SK-N-SH treated with all-trans-retinoic acid at 6 μM for 48 hours (cell line): Measurements from ENCODE around the gene PTPRN2.
"Not testable (repeated sequence)": the region's sequence is repeated elsewhere in the genome, so short reads cannot be mapped to it uniquely, and the experiment has no call there.

Experiments
- ATAC-seq: fragments of 200-7000 bp; cut with Tn5 transposase; 3 replicates; pipeline ENCODE4 v1.9.1; 2020; ENCODE audit warnings: mild to moderate bottlenecking, moderate library complexity
- ARNTL ChIP-seq: fragments of 450-650 bp; formaldehyde crosslinking; IDR thresholded peaks from 2 replicates; pipeline ENCODE4 v1.5.0; 2020; ENCODE audit warnings: low read depth, mild to moderate bottlenecking, moderate library complexity, borderline replicate concordance
- CSDC2 ChIP-seq: fragments of 250-450 bp; sonication (Bioruptor Pico); IDR thresholded peaks from 2 replicates; pipeline ENCODE4 v1.5.0; 2020; ENCODE audit warnings: mild to moderate bottlenecking, moderate library complexity
- CSRNP3 ChIP-seq: fragments of 250-450 bp; sonication (Bioruptor Pico); IDR thresholded peaks from 2 replicates; pipeline ENCODE4 v1.5.1; 2021; ENCODE audit warnings: mild to moderate bottlenecking, moderate library complexity
- ESRRG ChIP-seq: fragments of 250-450 bp; sonication (Bioruptor Pico); IDR thresholded peaks from 2 replicates; pipeline ENCODE4 v1.6.1; 2021; ENCODE audit warnings: mild to moderate bottlenecking
- GLIS3 ChIP-seq: fragments of 250-450 bp; sonication (Bioruptor Pico); IDR thresholded peaks from 2 replicates; pipeline ENCODE4 v1.5.0; 2020; ENCODE audit warnings: mild to moderate bottlenecking, moderate library complexity
- ISL1 ChIP-seq: fragments of 250-450 bp; sonication (Bioruptor Pico); IDR thresholded peaks from 2 replicates; pipeline ENCODE4 v2.1.2; 2022; ENCODE audit warnings: mild to moderate bottlenecking, moderate library complexity
- OSR1 ChIP-seq: fragments of 250-450 bp; sonication (Bioruptor Pico); IDR thresholded peaks from 2 replicates; pipeline ENCODE4 v1.8.0; 2022; ENCODE audit warnings: moderate library complexity, mild to moderate bottlenecking, inconsistent platforms
- PATZ1 ChIP-seq: fragments of 250-450 bp; sonication (Bioruptor Pico); IDR thresholded peaks from 2 replicates; pipeline ENCODE4 v1.8.0; 2020; ENCODE audit warnings: mild to moderate bottlenecking, moderate library complexity, borderline replicate concordance
- POU6F1 ChIP-seq: fragments of 250-450 bp; sonication (Bioruptor Pico); IDR thresholded peaks from 2 replicates; pipeline ENCODE4 v1.8.0; 2021; ENCODE audit warnings: low read depth, mild to moderate bottlenecking, moderate library complexity, borderline replicate concordance
- PPARA ChIP-seq: fragments of 250-450 bp; sonication (Bioruptor Pico); IDR thresholded peaks from 2 replicates; pipeline ENCODE4 v1.5.0; 2020; ENCODE audit warnings: mild to moderate bottlenecking, borderline replicate concordance
- RARB ChIP-seq: fragments of 250-450 bp; sonication (Bioruptor Pico); IDR thresholded peaks from 2 replicates; pipeline ENCODE4 v1.8.0; 2021; ENCODE audit warnings: mild to moderate bottlenecking, moderate library complexity
- SNAI2 ChIP-seq: fragments of 250-450 bp; sonication (Bioruptor Pico); IDR thresholded peaks from 2 replicates; pipeline ENCODE4 v1.5.0; 2020; ENCODE audit warnings: mild to moderate bottlenecking, moderate library complexity
- TCF4 ChIP-seq: fragments of 250-450 bp; sonication (Bioruptor Pico); IDR thresholded peaks from 2 replicates; pipeline ENCODE4 v1.8.0; 2021; ENCODE audit warnings: mild to moderate bottlenecking, moderate library complexity, borderline replicate concordance
- TOX ChIP-seq: fragments of 250-450 bp; sonication (Bioruptor Pico); IDR thresholded peaks from 2 replicates; pipeline ENCODE4 v1.8.0; 2021; ENCODE audit warnings: mild to moderate bottlenecking, moderate library complexity, borderline replicate concordance
- ZC3H10 ChIP-seq: fragments of 250-450 bp; sonication (Bioruptor Pico); IDR thresholded peaks from 2 replicates; pipeline ENCODE4 v1.5.1; 2021; ENCODE audit warnings: mild to moderate bottlenecking, moderate library complexity
- ZFP30 ChIP-seq: fragments of 450-650 bp; formaldehyde crosslinking; IDR thresholded peaks from 2 replicates; pipeline ENCODE4 v1.5.0; 2022; ENCODE audit warnings: mild to moderate bottlenecking, moderate library complexity
- ZNF565 ChIP-seq: fragments of 450-650 bp; formaldehyde crosslinking; conservative IDR thresholded peaks from 2 replicates; pipeline ENCODE4 v1.5.0; 2020; ENCODE audit warnings: low read depth, mild to moderate bottlenecking, moderate library complexity
- ZNF70 ChIP-seq: fragments of 450-650 bp; formaldehyde crosslinking; IDR thresholded peaks from 2 replicates; pipeline ENCODE4 v1.5.0; 2020; ENCODE audit warnings: mild to moderate bottlenecking, moderate library complexity
- ZNF8 ChIP-seq: fragments of 450-650 bp; formaldehyde crosslinking; IDR thresholded peaks from 2 replicates; pipeline ENCODE4 v1.5.0; 2020; ENCODE audit warnings: mild to moderate bottlenecking, moderate library complexity
- TF ChIP-seq, protein P1 (sequence below): fragments of 250-450 bp; sonication (Bioruptor Pico); IDR thresholded peaks from 2 replicates; pipeline ENCODE4 v1.5.0; 2020; ENCODE audit warnings: mild to moderate bottlenecking, moderate library complexity
- TF ChIP-seq, protein P2 (sequence below): fragments of 250-450 bp; sonication (Bioruptor Pico); IDR thresholded peaks from 2 replicates; pipeline ENCODE4 v1.5.1; 2020; ENCODE audit warnings: low read depth, mild to moderate bottlenecking, moderate library complexity

PTPRN2 gene

DNA sequence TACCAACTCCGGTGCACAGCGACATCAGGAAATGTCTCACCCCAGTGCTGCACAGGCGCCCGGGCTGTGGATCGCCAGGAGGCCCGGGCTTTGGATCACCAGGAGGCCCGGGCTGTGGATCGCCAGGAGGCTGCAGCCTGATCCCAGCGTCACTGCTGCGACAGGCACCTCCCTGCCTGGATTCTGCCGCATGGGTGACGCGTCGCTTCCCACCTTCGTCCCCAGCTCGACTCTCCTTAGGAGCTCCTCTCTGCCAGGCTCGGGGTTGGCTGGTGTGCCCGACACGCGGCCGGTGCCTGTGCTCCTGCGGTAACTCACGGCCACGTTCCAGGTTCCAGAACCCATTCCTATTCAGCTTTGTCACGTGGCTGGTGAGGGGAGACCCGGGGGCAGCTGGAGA is 993.3 kb downstream of the PTPRN2 start (continued):
- no peak for TF ChIP-seq ESRRG (CRISPR knock-in tag)
- TF ChIP-seq ZC3H10: no peak
- no peak for TF ChIP-seq ISL1 (CRISPR knock-in tag)
- TF ChIP-seq TOX (CRISPR knock-in tag): no peak
- TF ChIP-seq ZNF565 (CRISPR knock-in tag): no peak
- TF ChIP-seq, all 23 proteins: peak for 0

GRCh38 chr7:157593541-157593940 is 994.1 kb downstream of the PTPRN2 start:
- no peak for ATAC-seq
- TF ChIP-seq GLIS3 (CRISPR knock-in tag): no peak

GRCh38 chr7:157592636-157593320 is 994.8 kb downstream of the PTPRN2 start:
- not testable (repeated sequence) for ATAC-seq

DNA sequence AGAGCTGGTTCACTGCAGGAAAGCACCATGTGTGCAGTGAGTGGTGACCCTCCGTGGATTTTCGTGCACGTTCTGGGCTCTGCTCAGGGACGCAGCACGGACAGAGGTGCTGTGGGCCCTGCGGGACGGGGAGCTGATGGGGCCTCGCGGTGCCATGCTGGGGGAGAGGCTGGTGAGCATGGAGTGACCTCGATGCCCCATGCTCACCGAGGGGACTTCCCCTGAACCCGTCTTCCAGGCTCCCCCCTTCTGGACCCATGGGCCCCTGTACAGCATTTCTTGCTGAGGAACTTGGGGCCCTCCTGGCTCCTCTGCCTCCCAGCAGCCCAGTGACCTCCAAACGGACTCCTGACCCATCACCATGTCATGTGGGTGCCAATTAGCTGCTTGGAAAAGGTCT is 997.1 kb downstream of the PTPRN2 start:
- TF ChIP-seq ARNTL (no peak), ZFP30 (CRISPR knock-in tag) (no peak), OSR1 (CRISPR knock-in tag) (no peak), ESRRG (CRISPR knock-in tag) (no peak)
- TF ChIP-seq, all 23 proteins: peak for 0
- ATAC-seq: no peak

GRCh38 chr7:157589680-157590079 is 997.9 kb downstream of the PTPRN2 start:
- ATAC-seq: no peak
- TF ChIP-seq CSRNP3 (CRISPR knock-in tag): no peak
- TF ChIP-seq OSR1 (CRISPR knock-in tag): no peak
- TF ChIP-seq ZC3H10: no peak
- TF ChIP-seq POU6F1: no peak
- TF ChIP-seq SNAI2 (CRISPR knock-in tag): no peak
- TF ChIP-seq ESRRG (CRISPR knock-in tag): no peak
- TF ChIP-seq, protein P1, sequence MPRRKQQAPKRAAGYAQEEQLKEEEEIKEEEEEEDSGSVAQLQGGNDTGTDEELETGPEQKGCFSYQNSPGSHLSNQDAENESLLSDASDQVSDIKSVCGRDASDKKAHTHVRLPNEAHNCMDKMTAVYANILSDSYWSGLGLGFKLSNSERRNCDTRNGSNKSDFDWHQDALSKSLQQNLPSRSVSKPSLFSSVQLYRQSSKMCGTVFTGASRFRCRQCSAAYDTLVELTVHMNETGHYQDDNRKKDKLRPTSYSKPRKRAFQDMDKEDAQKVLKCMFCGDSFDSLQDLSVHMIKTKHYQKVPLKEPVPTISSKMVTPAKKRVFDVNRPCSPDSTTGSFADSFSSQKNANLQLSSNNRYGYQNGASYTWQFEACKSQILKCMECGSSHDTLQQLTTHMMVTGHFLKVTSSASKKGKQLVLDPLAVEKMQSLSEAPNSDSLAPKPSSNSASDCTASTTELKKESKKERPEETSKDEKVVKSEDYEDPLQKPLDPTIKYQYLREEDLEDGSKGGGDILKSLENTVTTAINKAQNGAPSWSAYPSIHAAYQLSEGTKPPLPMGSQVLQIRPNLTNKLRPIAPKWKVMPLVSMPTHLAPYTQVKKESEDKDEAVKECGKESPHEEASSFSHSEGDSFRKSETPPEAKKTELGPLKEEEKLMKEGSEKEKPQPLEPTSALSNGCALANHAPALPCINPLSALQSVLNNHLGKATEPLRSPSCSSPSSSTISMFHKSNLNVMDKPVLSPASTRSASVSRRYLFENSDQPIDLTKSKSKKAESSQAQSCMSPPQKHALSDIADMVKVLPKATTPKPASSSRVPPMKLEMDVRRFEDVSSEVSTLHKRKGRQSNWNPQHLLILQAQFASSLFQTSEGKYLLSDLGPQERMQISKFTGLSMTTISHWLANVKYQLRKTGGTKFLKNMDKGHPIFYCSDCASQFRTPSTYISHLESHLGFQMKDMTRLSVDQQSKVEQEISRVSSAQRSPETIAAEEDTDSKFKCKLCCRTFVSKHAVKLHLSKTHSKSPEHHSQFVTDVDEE (CRISPR knock-in tag): no peak
- no peak for TF ChIP-seq ISL1 (CRISPR knock-in tag)
- TF ChIP-seq ZNF565 (CRISPR knock-in tag): no peak
- TF ChIP-seq, protein P2, sequence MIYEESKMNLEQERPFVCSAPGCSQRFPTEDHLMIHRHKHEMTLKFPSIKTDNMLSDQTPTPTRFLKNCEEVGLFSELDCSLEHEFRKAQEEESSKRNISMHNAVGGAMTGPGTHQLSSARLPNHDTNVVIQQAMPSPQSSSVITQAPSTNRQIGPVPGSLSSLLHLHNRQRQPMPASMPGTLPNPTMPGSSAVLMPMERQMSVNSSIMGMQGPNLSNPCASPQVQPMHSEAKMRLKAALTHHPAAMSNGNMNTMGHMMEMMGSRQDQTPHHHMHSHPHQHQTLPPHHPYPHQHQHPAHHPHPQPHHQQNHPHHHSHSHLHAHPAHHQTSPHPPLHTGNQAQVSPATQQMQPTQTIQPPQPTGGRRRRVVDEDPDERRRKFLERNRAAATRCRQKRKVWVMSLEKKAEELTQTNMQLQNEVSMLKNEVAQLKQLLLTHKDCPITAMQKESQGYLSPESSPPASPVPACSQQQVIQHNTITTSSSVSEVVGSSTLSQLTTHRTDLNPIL (CRISPR knock-in tag): no peak
- TF ChIP-seq CSDC2 (CRISPR knock-in tag): no peak
- TF ChIP-seq TCF4 (CRISPR knock-in tag): no peak
- no peak for TF ChIP-seq PPARA (CRISPR knock-in tag)
- TF ChIP-seq ZFP30 (CRISPR knock-in tag): no peak
- TF ChIP-seq ZNF8 (CRISPR knock-in tag): no peak
- TF ChIP-seq TOX (CRISPR knock-in tag): no peak
- no peak for TF ChIP-seq ZNF70 (CRISPR knock-in tag)
- TF ChIP-seq PATZ1 (CRISPR knock-in tag): no peak
- TF ChIP-seq RARB (CRISPR knock-in tag): no peak
- TF ChIP-seq, all 23 proteins: peak for 0
